Transverse colon (tissue), 4 donors: ENCODE results near the gene DDX19B.

Experiments used
- EP300 ChIP-seq: sonication (generic); formaldehyde crosslinking; IDR thresholded peaks from one replicate; pipeline ENCODE4 v1.6.1; 2017; ENCODE audit warnings: antibody characterized with exemption, low read depth
- POLR2A ChIP-seq: fragments of 450-650 bp; IDR thresholded peaks from one replicate; pipeline ENCODE4 v1.6.1; 2016; ENCODE audit warnings: antibody characterized with exemption, mild to moderate bottlenecking, moderate library complexity
- POLR2AphosphoS5 ChIP-seq, 3 donors: sonication (generic); formaldehyde crosslinking; IDR thresholded peaks; one replicate each; pipeline ENCODE4 v1.6.1; 2016; ENCODE audit warnings: antibody characterized with exemption in 3 of 3
- TF ChIP-seq, protein P1 (sequence below), 5 experiments: fragments of 200-600 bp in 3 of 5; fragments of 450-650 bp in 2 of 5; sonication (generic) in 3 of 5; IDR thresholded peaks; 1 replicate in 2 of 5; 2 replicates in 3 of 5; pipeline ENCODE4 v1.5.1; 2016 to 2017; ENCODE audit warnings: antibody characterized with exemption in 5 of 5, inconsistent platforms in 3 of 5, mild to moderate bottlenecking in 2 of 5, moderate library complexity in 1 of 5

DNA sequence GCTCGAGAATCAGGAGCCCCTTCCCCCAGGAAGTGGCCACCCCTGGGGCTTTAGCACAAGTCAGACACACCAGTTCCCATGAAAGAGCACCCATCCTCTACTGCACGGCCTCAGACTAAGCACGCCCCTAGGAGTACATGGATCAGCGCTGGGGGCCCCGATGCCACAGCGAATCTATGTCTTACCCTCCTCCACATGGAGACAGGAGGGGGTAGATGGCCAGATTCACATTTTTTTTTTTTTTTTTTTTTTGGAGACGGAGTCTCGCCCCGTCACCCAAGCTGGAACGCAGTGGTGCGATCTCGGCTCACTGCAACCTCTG lies 44.1 kb upstream of the DDX19B start:
- TF ChIP-seq, protein P1, sequence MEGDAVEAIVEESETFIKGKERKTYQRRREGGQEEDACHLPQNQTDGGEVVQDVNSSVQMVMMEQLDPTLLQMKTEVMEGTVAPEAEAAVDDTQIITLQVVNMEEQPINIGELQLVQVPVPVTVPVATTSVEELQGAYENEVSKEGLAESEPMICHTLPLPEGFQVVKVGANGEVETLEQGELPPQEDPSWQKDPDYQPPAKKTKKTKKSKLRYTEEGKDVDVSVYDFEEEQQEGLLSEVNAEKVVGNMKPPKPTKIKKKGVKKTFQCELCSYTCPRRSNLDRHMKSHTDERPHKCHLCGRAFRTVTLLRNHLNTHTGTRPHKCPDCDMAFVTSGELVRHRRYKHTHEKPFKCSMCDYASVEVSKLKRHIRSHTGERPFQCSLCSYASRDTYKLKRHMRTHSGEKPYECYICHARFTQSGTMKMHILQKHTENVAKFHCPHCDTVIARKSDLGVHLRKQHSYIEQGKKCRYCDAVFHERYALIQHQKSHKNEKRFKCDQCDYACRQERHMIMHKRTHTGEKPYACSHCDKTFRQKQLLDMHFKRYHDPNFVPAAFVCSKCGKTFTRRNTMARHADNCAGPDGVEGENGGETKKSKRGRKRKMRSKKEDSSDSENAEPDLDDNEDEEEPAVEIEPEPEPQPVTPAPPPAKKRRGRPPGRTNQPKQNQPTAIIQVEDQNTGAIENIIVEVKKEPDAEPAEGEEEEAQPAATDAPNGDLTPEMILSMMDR (IDR thresholded peaks at IDR 0.05) = no peak
- TF ChIP-seq POLR2A (no peak), EP300 (no peak), POLR2AphosphoS5 (IDR thresholded peaks at IDR 0.05) (no peak)
